Measurements from ENCODE around the gene UBA52. TPM values are rescaled to one million over a fixed set of nuclear protein-coding genes. Genes with fewer than 3 reads are reported as not detected.
"Not testable (repeated sequence)": the region's sequence is repeated elsewhere in the genome, so short reads cannot be mapped to it uniquely, and the experiment has no call there.

The UBA52 gene
- total RNA-seq, 1 experiment from 2014 or later: 1,435 TPM

DNA sequence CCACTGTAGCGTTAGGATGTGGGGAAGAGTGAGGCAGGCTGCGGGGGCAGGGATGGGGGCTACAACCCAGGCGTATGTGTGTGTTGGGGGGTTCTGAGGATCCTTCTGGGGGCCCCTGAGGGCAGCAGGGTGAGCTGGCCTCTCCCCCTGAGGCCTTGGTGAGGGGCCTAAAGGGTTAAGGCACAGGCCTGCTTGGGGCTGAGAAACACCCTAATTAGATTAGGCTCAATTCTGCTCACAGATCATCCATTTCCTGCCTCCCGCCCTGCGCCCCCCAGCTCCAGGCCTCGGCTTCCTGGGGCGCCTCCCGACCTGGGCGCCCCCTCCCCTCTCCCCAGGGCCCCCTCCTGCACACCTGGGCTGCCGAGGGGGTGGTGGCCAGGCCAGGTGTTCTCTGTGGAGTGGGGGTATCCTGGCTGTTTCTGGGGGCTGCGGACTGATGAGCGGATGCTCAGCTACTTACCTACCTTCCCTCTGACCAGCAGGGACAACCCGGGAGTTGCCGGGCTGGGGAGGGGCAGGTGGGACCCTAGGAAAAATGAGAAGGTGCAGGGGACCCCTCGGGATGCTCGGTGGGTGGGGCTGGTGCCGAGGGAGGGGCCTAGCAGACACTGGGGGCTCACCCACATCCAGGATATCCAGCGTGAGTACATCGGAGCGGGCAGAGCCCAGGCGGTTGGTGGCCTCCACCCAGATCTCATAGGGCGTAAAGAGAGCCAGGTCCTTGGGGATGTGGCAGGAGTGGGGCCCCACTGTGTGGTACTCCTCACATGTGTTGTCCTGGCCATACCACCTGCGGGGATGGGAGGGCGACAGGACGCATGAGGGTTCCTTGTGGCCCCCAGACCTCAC, 26.4 kb downstream of the UBA52 start:
- DNase-seq: no peak
- Histone ChIP-seq H3K9me3 (no peaks in the 10 kb centered on the region), H3K27me3 (no peaks in the 10 kb centered on the region), H3K36me3 (no peaks in the 10 kb centered on the region), H3K4me3 (no peak overlapping the region)

DNA sequence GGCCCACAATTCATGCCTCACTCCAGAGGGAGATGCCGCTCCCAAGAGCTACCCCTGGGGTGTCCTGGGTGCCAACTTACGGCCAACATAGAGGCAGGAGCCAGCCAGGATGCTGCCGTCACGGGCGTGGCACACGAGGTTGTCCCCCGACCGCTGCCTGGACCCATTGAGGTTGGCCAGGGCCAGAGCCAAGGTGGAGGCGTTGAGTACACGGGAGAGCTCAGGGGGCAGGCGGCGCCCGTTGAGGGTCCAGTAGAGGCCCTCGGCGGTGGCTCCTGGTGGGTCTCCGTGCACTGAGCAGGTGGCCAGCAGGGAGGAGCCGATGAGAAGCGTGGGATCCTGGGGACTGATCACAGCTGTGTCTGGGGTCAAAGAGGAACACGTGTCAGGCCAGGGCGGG, 27.8 kb downstream of the UBA52 start:
- no peak for DNase-seq
- no peaks in the 10 kb centered on the region for H3K36me3 ChIP-seq
- H3K9me3 ChIP-seq: no peaks in the 10 kb centered on the region
- H3K4me3 ChIP-seq: no peak overlapping the region
- no peaks in the 10 kb centered on the region for H3K27me3 ChIP-seq

- not testable (repeated sequence) for DNase-seq, H3K36me3 ChIP-seq, H3K27me3 ChIP-seq, H3K9me3 ChIP-seq, H3K4me3 ChIP-seq
These were observed 29.2 kb downstream of the UBA52 start for GRCh38 chr19:18600692-18601397.

DNA sequence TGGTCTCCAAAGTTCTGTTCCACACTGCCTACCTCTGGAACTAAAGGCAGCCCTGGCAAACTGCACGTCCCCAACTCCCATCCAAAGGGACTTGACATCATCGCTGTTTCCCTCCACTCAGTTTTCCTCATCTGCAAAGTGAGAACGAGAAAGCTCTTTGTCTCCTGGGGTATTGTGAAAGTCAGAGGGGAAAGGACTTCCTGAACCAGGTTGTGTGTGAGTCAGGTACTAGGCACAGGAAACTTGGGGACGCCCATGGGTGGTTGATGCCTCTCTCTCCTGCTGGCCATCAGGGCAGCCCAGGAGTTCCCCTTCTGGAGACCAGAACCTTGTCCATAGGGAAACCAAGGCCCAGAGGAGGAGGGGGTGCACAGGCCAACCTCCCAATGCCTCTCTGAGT, 30.2 kb downstream of the UBA52 start:
- Histone ChIP-seq H3K36me3 (no peaks in the 10 kb centered on the region), H3K9me3 (no peaks in the 10 kb centered on the region), H3K4me3 (no peak overlapping the region), H3K27me3 (peaks cover 8% of the 10 kb centered on the region)
- DNase-seq: no peak

GRCh38 chr19:18603255-18603957, 31.7 kb downstream of the UBA52 start:
- peaks cover 20% of the 10 kb centered on the region for H3K27me3 ChIP-seq
- DNase-seq: no peak
- H3K36me3 ChIP-seq: no peaks in the 10 kb centered on the region
- no peaks in the 10 kb centered on the region for H3K9me3 ChIP-seq
- H3K4me3 ChIP-seq: no peak overlapping the region

DNA sequence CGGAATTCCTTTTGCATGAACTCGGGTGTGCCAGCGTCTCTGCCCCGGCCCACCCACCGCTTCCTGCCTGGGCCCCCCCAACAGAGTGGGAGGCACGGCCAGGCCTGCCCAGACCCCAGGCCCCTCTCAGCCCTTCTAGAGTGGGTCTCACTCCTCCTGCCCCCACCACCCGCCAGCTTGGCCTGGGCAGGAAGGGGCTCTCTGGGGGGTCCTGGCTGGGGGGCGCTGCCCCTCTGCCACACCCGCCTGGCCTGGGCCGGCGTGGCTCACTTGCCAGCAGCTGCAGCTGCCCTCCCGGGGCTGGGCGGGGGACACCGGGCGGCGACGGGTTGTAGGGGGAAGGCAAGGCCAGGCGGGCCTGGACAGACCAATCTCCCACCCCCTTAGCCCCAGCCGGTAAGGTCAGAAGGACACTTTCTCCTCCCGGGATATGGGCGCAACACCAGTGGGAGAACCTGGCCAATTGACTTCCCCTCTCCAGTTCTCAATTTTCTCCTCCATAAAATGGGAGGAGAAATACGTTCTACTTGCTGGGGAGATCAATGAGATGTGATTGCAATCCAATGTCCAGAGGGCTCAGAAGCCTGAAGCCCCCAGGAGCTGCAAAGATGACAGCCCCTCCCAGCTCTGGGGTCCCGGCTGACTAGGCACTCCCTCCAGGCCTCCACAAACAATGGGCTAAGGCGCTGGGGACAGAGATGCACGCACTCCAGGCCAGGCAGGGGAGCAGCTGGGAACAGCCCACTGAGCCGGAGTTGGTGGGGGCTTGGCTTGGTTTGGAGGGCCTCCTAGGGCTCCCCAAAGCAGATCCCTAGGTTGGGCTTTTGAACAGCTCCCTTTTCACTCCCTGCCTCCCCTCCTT, 32.5 kb downstream of the UBA52 start:
- no peak for DNase-seq
- H3K27me3 ChIP-seq: peaks cover 20% of the 10 kb centered on the region
- no peak overlapping the region for H3K4me3 ChIP-seq
- no peaks in the 10 kb centered on the region for H3K9me3 ChIP-seq
- no peaks in the 10 kb centered on the region for H3K36me3 ChIP-seq

DNA sequence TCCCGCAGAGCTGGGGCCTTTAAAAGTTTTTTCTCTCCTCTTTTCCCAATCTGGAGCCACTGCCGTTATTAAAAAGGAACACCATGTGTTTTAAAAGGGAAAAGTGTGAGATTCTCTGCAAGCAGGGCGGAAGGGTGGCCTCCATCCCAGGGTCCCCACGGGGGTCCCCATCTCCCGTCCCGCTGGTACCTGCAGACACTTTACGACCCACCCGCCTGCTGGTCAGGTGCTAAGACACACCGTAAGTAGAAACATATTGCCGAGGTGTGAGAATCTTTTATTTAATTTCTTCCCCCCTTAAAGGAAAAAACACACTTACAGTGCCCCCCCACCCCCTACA, 33.1 kb downstream of the UBA52 start:
- H3K27me3 ChIP-seq: peaks cover 23% of the 10 kb centered on the region
- H3K9me3 ChIP-seq: no peaks in the 10 kb centered on the region
- DNase-seq: no peak
- no peaks in the 10 kb centered on the region for H3K36me3 ChIP-seq
- H3K4me3 ChIP-seq: no peak overlapping the region

- Histone ChIP-seq H3K4me3 (no peak overlapping the region), H3K27me3 (peaks cover 27% of the 10 kb centered on the region)
These were observed 33.5 kb downstream of the UBA52 start for GRCh38 chr19:18605196-18605545.

GRCh38 chr19:18605546-18606280, 34.1 kb downstream of the UBA52 start:
- H3K27me3 ChIP-seq: peaks cover 30% of the 10 kb centered on the region
- DNase-seq: no peak

More at GRCh38 chr19:18605196-18605545, 33.5 kb downstream of the UBA52 start:
- no peak for DNase-seq
- Histone ChIP-seq H3K36me3 (no peaks in the 10 kb centered on the region), H3K9me3 (no peaks in the 10 kb centered on the region)

GRCh38 chr19:18606281-18607225, 34.9 kb downstream of the UBA52 start, which contains the start of gene CRLF1:
CRLF1 (minus strand) TSS chr19:18606799; CDS start chr19:18606656, 143 bp downstream.
- no peak for DNase-seq
- Histone ChIP-seq H3K4me3 (peak within 1 kb of the TSS; percentile 31), H3K36me3 (no peaks in the 10 kb centered on the region), H3K9me3 (no peaks in the 10 kb centered on the region), H3K27me3 (peaks cover 36% of the 10 kb centered on the region)

More at GRCh38 chr19:18605546-18606280, 34.1 kb downstream of the UBA52 start:
- Histone ChIP-seq H3K36me3 (no peaks in the 10 kb centered on the region), H3K4me3 (peak overlapping the region; percentile 22; the same call in 1 of the 2 replicates), H3K9me3 (no peaks in the 10 kb centered on the region)

- Histone ChIP-seq H3K9me3 (no peaks in the 10 kb centered on the region), H3K36me3 (no peaks in the 10 kb centered on the region), H3K27me3 (peaks cover 45% of the 10 kb centered on the region), H3K4me3 (peak overlapping the region; percentile 31)
- no peak for DNase-seq
These were observed 35.8 kb downstream of the UBA52 start for GRCh38 chr19:18607226-18608101.

DNA sequence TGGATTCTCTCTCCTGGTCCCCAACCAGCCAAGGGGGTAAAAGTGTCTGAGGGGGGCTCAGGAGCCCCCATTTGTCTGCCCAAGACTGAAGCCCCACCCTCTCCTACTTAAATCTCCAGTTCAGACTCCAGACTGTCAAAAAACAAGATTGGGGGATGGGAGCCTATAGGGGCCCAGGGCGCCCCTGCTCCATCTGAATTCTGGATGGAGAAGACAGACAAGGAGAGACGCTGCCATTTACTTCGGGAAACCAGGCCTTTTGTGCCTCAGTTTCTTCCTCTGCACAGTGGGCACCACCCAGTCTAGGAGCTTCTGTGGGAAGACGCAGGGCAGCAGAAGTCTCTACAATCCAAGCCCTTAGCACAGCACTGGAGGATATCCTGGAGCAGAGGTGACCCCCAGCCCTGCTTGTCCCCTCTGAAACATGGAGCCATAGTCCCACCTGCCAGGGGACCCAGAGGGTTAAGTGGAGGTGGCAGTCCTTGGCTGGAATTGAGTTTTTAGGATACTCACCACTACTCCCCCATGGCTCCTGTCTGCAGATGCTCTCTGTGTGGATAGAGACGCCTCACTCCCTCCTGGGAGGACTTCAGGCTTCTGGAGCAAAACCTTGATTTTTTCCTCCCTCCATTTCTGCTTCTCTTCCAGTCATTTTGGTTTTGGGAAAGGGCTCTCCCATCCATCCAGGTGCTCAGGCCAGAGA, 36.6 kb downstream of the UBA52 start:
- Histone ChIP-seq H3K9me3 (no peaks in the 10 kb centered on the region), H3K27me3 (peaks cover 53% of the 10 kb centered on the region), H3K4me3 (no peak overlapping the region), H3K36me3 (no peaks in the 10 kb centered on the region)
- no peak for DNase-seq

GRCh38 chr19:18608805-18609716, 37.4 kb downstream of the UBA52 start:
- Histone ChIP-seq H3K4me3 (no peak overlapping the region), H3K36me3 (no peaks in the 10 kb centered on the region), H3K9me3 (no peaks in the 10 kb centered on the region), H3K27me3 (peaks cover 57% of the 10 kb centered on the region)
- DNase-seq: no peak

All from MG63 (cell line).